ENCODE data around the gene SRSF9.

The SRSF9 gene

GRCh38 chr12:120417917-120418580 is 51.5 kb downstream of the SRSF9 start:
- no peak for DNase-seq
- Mint-ChIP-seq H3K4me3 (no peak overlapping the region), H3K27ac (no peak overlapping the region), H3K27me3 (peaks cover 3% of the 10 kb centered on the region), H3K9me3 (no peaks in the 10 kb centered on the region), H3K4me1 (ENCODE audit: low read depth) (no peaks in the 10 kb centered on the region), H3K36me3 (ENCODE audit: low read depth) (no peaks in the 10 kb centered on the region)

GRCh38 chr12:120416490-120417216 is 52.9 kb downstream of the SRSF9 start:
- Mint-ChIP-seq H3K36me3 (ENCODE audit: low read depth) (no peaks in the 10 kb centered on the region), H3K27ac (no peak overlapping the region), H3K4me3 (no peak overlapping the region), H3K9me3 (no peaks in the 10 kb centered on the region), H3K4me1 (ENCODE audit: low read depth) (no peaks in the 10 kb centered on the region), H3K27me3 (peaks cover 3% of the 10 kb centered on the region)
- DNase-seq: no peak

- Mint-ChIP-seq H3K4me1 (ENCODE audit: low read depth) (no peaks in the 10 kb centered on the region), H3K9me3 (no peaks in the 10 kb centered on the region), H3K36me3 (ENCODE audit: low read depth) (no peaks in the 10 kb centered on the region), H3K27me3 (peaks cover 3% of the 10 kb centered on the region), H3K4me3 (no peak overlapping the region), H3K27ac (no peak overlapping the region)
- DNase-seq: no peak
Measured at GRCh38 chr12:120413901-120414695, 55.5 kb downstream of the SRSF9 start.

GRCh38 chr12:120412421-120412820 is 57.1 kb downstream of the SRSF9 start:
- Mint-ChIP-seq H3K4me1 (ENCODE audit: low read depth) (no peaks in the 10 kb centered on the region), H3K9me3 (no peaks in the 10 kb centered on the region), H3K27ac (no peak overlapping the region), H3K4me3 (no peak overlapping the region), H3K36me3 (ENCODE audit: low read depth) (no peaks in the 10 kb centered on the region), H3K27me3 (peaks cover 3% of the 10 kb centered on the region)
- no peak for DNase-seq

Data from activated T-cell treated with anti-CD3 and anti-CD28 coated beads, Interleukin-2, amount 50 U/mL, for 24 hours (primary cell).